SK-N-SH (cell line): Measurements from ENCODE around the gene BTNL8. TPM values are rescaled to one million over a fixed set of nuclear protein-coding genes. Genes with fewer than 3 reads are reported as not detected.

ENCODE experiments used
- CTCF ChIA-PET: fragments of 300-600, 350-600 bp; formaldehyde crosslinking; extraction: SDS; loops from one replicate; lab custom pipeline; 2021; lab: Yijun Ruan, JAX
- POLR2A ChIA-PET: fragments of 350-600 bp; sonication (Branson Sonifier 250); formaldehyde crosslinking; extraction: SDS; loops from one replicate; lab custom pipeline; 2020; ENCODE audit warnings: antibody characterized with exemption, inconsistent platforms; lab: Yijun Ruan, JAX
- DNase-seq: peaks from one replicate; pipeline ENCODE4 v3.0.0; 2012
- H2AFZ ChIP-seq: fragments of 200-600 bp; sonication (generic); 2 replicates; pipeline ENCODE4 v1.8.1; 2016; ENCODE audit warnings: antibody characterized with exemption, mild to moderate bottlenecking, low read depth
- H3F3A ChIP-seq: fragments of 200-600 bp; sonication (generic); replicated peaks from 2 replicates; pipeline ENCODE3; 2016; ENCODE audit warnings: antibody characterized with exemption, mild to moderate bottlenecking; ENCODE audit not compliant: insufficient read depth
- H3K27ac ChIP-seq, 2 experiments: fragments of 200-500 bp in 1 of 2; fragments of 200-600 bp in 1 of 2; sonication (Bioruptor generic) in 1 of 2; sonication (generic), shearing (Covaris generic) in 1 of 2; 2 replicates each; pipeline versions ENCODE4 v1.5.1 to v1.6.1; 2014 to 2016; ENCODE audit warnings: low read depth in 2 of 2, inconsistent platforms in 1 of 2, low read length in 1 of 2, mild to moderate bottlenecking in 1 of 2, mixed read lengths in 1 of 2
- H3K27me3 ChIP-seq: fragments of 200-600 bp; sonication (generic), shearing (Covaris generic); 2 replicates; pipeline ENCODE4 v1.6.1; 2016; ENCODE audit warnings: mixed run types; ENCODE audit not compliant: insufficient read depth
- H3K36me3 ChIP-seq, 2 experiments: fragments of 200-500 bp in 1 of 2; fragments of 200-600 bp in 1 of 2; sonication (Bioruptor generic) in 1 of 2; sonication (generic) in 1 of 2; replicated peaks in 1 of 2; 2 replicates each; pipeline versions ENCODE3 to v1.5.1; 2014 to 2016; ENCODE audit warnings: low read length in 1 of 2, mild to moderate bottlenecking in 1 of 2; ENCODE audit not compliant: insufficient read depth in 2 of 2, control insufficient read depth in 1 of 2
- H3K4me1 ChIP-seq, 2 experiments: fragments of 200-500 bp in 1 of 2; fragments of 200-600 bp in 1 of 2; sonication (Bioruptor generic) in 1 of 2; sonication (generic), shearing (Covaris generic) in 1 of 2; 2 replicates each; pipeline versions ENCODE4 v1.5.1 to v1.6.1; 2014 to 2016; ENCODE audit warnings: low read depth in 1 of 2, low read length in 1 of 2, mixed run types in 1 of 2; ENCODE audit not compliant: insufficient read depth in 2 of 2, control insufficient read depth in 1 of 2
- H3K4me2 ChIP-seq: fragments of 200-600 bp; sonication (generic), shearing (Covaris generic); 2 replicates; pipeline ENCODE4 v1.6.1; 2017; ENCODE audit warnings: mixed run types
- H3K4me3 ChIP-seq, 2 experiments: fragments of 200-500 bp in 1 of 2; fragments of 200-600 bp in 1 of 2; sonication (Bioruptor generic) in 1 of 2; sonication (generic), shearing (Covaris generic) in 1 of 2; 2 replicates each; pipeline versions ENCODE4 v1.5.1 to v1.8.1; 2014 to 2016; ENCODE audit warnings: low read depth in 2 of 2, inconsistent platforms in 1 of 2, low read length in 1 of 2, mild to moderate bottlenecking in 1 of 2, mixed read lengths in 1 of 2, moderate library complexity in 1 of 2
- H3K79me2 ChIP-seq: fragments of 200-600 bp; sonication (generic); 2 replicates; pipeline ENCODE4 v1.8.1; 2017; ENCODE audit warnings: mild to moderate bottlenecking; ENCODE audit not compliant: insufficient read depth
- H3K9ac ChIP-seq: fragments of 200-600 bp; sonication (generic); 2 replicates; pipeline ENCODE4 v1.6.1; 2017; ENCODE audit warnings: mixed run types
- H3K9me2 ChIP-seq: fragments of 200-600 bp; sonication (generic); 2 replicates; pipeline ENCODE4 v1.6.1; 2017; ENCODE audit warnings: mixed run types
- H3K9me3 ChIP-seq: fragments of 200-600 bp; sonication (generic); 2 replicates; pipeline ENCODE4 v1.6.1; 2017; ENCODE audit warnings: mixed run types, mild to moderate bottlenecking, moderate library complexity
- H4K20me1 ChIP-seq: fragments of 200-600 bp; sonication (generic); 2 replicates; pipeline ENCODE4 v1.6.1; 2017; ENCODE audit warnings: mild to moderate bottlenecking, mixed run types; ENCODE audit not compliant: insufficient read depth
- CHD2 ChIP-seq: fragments of 150-350 bp; IDR thresholded peaks from 2 replicates; pipeline ENCODE4 v1.6.1; 2018; ENCODE audit warnings: low read length; ENCODE audit not compliant: partially characterized antibody
- ELF1 ChIP-seq: IDR thresholded peaks from 2 replicates; pipeline ENCODE4 v1.4.0; 2012
- EP300 ChIP-seq, 2 experiments: IDR thresholded peaks; 2 replicates each; pipeline versions ENCODE4 v1.4.0 to v1.6.1; 2012; ENCODE audit warnings: borderline replicate concordance in 1 of 2, low read depth in 1 of 2, low read length in 1 of 2
- FOXJ3 ChIP-seq: sonication (generic); formaldehyde crosslinking; IDR thresholded peaks from 2 replicates; pipeline ENCODE4 v1.5.1; 2020; ENCODE audit warnings: mild to moderate bottlenecking, missing genetic modification reagents
- GABPA ChIP-seq: IDR thresholded peaks from 2 replicates; pipeline ENCODE4 v1.4.0; 2012; ENCODE audit warnings: low read depth, mild to moderate bottlenecking
- GATA2 ChIP-seq: sonication (generic); formaldehyde crosslinking; IDR thresholded peaks from 2 replicates; pipeline ENCODE4 v1.5.0; 2020; ENCODE audit warnings: mild to moderate bottlenecking, missing genetic modification reagents
- NFIC ChIP-seq: IDR thresholded peaks from 2 replicates; pipeline ENCODE4 v1.4.0; 2012; ENCODE audit warnings: borderline replicate concordance
- NRF1 ChIP-seq: IDR thresholded peaks from 2 replicates; pipeline ENCODE4 v1.6.1; 2012; ENCODE audit warnings: low read depth, mild to moderate bottlenecking, low read length
- RAD21 ChIP-seq: IDR thresholded peaks from 2 replicates; pipeline ENCODE4 v1.6.1; 2012; ENCODE audit warnings: mild to moderate bottlenecking, low read length
- RCOR1 ChIP-seq: fragments of 150-350 bp; IDR thresholded peaks from 2 replicates; pipeline ENCODE4 v1.6.1; 2017; ENCODE audit warnings: antibody characterized with exemption, low read length
- RXRA ChIP-seq: IDR thresholded peaks from 2 replicates; pipeline ENCODE4 v1.4.0; 2012; ENCODE audit warnings: low read depth, mild to moderate bottlenecking, borderline replicate concordance
- TAF1 ChIP-seq: IDR thresholded peaks from 2 replicates; pipeline ENCODE4 v1.6.1; 2012; ENCODE audit warnings: low read depth, mild to moderate bottlenecking, low read length, moderate library complexity, borderline replicate concordance
- TCF12 ChIP-seq: IDR thresholded peaks from 2 replicates; pipeline ENCODE4 v1.4.0; 2012
- TEAD4 ChIP-seq: IDR thresholded peaks from 2 replicates; pipeline ENCODE4 v1.4.0; 2012; ENCODE audit warnings: mild to moderate bottlenecking, borderline replicate concordance; ENCODE audit not compliant: insufficient read depth
- WGBS: methylation state at CpG from one replicate; pipeline ENCODE4 v1.1.6; 2017; ENCODE audit warnings: low lambda C conversion rate; 5-methylcytosine and 5-hydroxymethylcytosine counted together
- polyA plus RNA-seq, 3 experiments: library from polyadenylated mRNA; depleted of rRNA; stranded (reverse); fragments of >200 nt; gene quantifications; 2 replicates each; pipeline ENCODE4 v1.2.3, GENCODE V29; 2012
- TF ChIP-seq, protein P1 (sequence below): IDR thresholded peaks from 2 replicates; pipeline ENCODE4 v1.4.0; 2012; ENCODE audit warnings: low read depth, borderline replicate concordance
- TF ChIP-seq, protein P2 (sequence below): IDR thresholded peaks from 2 replicates; pipeline ENCODE4 v1.4.0; 2012; ENCODE audit warnings: low read depth
- TF ChIP-seq, protein P3 (sequence below): fragments of 200-600 bp; sonication (generic); IDR thresholded peaks from 2 replicates; pipeline ENCODE4 v1.6.1; 2017; ENCODE audit warnings: antibody characterized with exemption, mild to moderate bottlenecking, moderate library complexity
- TF ChIP-seq, protein P4 (sequence below): fragments of 150-350 bp; IDR thresholded peaks from 2 replicates; pipeline ENCODE4 v1.6.1; 2017; ENCODE audit warnings: antibody characterized with exemption, low read length, low read depth, borderline replicate concordance

Gene BTNL8
- polyA plus RNA-seq, 1 of the 3 experiments (the other 2 are of a cell fraction) = not detected

DNA sequence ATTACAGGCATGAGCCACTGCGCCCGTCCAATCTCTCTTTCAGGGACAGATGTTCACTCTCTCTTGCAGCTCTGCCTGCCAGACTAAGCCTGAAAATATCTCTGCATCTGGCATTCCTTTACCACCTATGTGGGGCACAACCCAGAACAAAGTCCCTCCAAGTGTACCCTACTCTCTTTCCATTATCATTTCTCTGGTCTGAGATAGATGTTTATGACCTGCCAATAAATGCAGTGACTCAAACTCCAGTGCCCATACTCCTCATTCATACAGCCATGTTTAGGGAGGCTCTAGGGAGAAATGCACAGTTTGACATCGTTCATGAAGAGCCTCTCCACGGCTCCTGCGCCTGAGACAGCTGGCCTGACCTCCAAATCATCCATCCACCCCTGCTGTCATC lies 89.6 kb downstream of the BTNL8 start, which contains the start of gene BTNL3:
BTNL3 (plus strand) TSS at position 255 of the 400 bp plus-strand sequence. CDS start 183 bp downstream, outside the sequence.
- H3K4me3 ChIP-seq = no peak within 1 kb of the TSS
- TF ChIP-seq NRF1 (no peak), TEAD4 (no peak), TAF1 (no peak), GABPA (no peak), CHD2 (no peak), TCF12 (no peak), EP300 (IDR thresholded peaks at IDR 0.05; ENCODE audit: borderline replicate concordance in 1 of 2, low read depth in 1 of 2, low read length in 1 of 2) (no peak), RCOR1 (no peak)
- TF ChIP-seq, protein P1, sequence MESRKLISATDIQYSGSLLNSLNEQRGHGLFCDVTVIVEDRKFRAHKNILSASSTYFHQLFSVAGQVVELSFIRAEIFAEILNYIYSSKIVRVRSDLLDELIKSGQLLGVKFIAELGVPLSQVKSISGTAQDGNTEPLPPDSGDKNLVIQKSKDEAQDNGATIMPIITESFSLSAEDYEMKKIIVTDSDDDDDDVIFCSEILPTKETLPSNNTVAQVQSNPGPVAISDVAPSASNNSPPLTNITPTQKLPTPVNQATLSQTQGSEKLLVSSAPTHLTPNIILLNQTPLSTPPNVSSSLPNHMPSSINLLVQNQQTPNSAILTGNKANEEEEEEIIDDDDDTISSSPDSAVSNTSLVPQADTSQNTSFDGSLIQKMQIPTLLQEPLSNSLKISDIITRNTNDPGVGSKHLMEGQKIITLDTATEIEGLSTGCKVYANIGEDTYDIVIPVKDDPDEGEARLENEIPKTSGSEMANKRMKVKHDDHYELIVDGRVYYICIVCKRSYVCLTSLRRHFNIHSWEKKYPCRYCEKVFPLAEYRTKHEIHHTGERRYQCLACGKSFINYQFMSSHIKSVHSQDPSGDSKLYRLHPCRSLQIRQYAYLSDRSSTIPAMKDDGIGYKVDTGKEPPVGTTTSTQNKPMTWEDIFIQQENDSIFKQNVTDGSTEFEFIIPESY = no peak
- TF ChIP-seq, protein P2, sequence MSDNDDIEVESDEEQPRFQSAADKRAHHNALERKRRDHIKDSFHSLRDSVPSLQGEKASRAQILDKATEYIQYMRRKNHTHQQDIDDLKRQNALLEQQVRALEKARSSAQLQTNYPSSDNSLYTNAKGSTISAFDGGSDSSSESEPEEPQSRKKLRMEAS = no peak
- TF ChIP-seq, all 33 proteins: peak for 0
- Histone ChIP-seq H3K36me3 (no peaks in the 10 kb centered on the region), H3K9me3 (no peaks in the 10 kb centered on the region), H3F3A (no peaks in the 10 kb centered on the region), H2AFZ (no peak within 1 kb of the TSS), H4K20me1 (no peaks in the 10 kb centered on the region), H3K9ac (no peak within 1 kb of the TSS), H3K4me2 (no peak within 1 kb of the TSS), H3K27ac (no peak within 1 kb of the TSS), H3K4me1 (no peaks in the 10 kb centered on the region), H3K9me2 (no peaks in the 10 kb centered on the region), H3K27me3 (no peaks in the 10 kb centered on the region), H3K79me2 (no peaks in the 10 kb centered on the region)
- no peak for DNase-seq
- POLR2A ChIA-PET = no interaction called here
- CTCF ChIA-PET = no interaction called here
- WGBS = 10% methylated on average over 5 of the region's 5 CpGs

DNA sequence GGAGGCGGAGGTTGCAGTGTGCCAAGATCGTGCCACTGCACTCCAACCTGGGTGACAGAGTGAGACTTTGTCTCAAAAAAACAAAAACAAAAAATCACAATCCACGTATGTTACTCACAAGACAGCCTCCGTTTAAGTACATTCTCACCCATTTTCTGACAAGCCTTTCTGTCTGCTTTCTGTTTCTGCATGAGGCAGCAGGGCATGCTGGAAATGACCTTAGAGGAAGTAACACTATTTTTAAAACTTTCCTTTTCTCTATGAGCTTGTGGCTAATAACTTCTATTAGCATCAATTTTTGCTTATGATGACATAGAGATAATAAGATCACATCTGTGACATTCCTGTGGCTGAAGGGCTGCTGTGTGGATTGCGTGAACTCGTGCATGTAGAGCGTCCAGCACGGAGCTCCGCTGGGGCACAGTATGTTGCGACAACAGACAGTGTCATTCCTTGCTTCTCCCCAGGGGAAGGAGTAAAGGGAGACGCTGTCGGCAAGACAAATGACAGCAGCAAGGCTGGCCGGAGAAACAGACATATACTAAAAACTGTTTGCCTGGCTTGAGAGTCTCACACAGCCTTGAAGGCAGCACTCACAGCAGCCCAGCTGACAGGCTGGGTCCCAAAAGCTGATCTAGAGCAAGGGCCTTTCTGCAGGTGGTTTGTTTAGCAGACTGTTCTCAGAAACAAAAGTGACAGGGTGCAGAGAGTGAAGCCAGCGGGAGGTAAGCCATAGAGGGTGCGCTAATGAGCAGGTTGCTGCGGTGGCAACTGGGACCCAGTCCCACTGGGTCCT lies 91.3 kb downstream of the BTNL8 start:
- TF ChIP-seq RCOR1 (no peak), EP300 (IDR thresholded peaks at IDR 0.05; ENCODE audit: borderline replicate concordance in 1 of 2, low read depth in 1 of 2, low read length in 1 of 2) (no peak), NFIC (no peak), RAD21 (no peak), NRF1 (no peak), FOXJ3 (CRISPR knock-in tag) (no peak), ELF1 (no peak), GATA2 (CRISPR knock-in tag) (no peak), RXRA (no peak)
- TF ChIP-seq, protein P3, sequence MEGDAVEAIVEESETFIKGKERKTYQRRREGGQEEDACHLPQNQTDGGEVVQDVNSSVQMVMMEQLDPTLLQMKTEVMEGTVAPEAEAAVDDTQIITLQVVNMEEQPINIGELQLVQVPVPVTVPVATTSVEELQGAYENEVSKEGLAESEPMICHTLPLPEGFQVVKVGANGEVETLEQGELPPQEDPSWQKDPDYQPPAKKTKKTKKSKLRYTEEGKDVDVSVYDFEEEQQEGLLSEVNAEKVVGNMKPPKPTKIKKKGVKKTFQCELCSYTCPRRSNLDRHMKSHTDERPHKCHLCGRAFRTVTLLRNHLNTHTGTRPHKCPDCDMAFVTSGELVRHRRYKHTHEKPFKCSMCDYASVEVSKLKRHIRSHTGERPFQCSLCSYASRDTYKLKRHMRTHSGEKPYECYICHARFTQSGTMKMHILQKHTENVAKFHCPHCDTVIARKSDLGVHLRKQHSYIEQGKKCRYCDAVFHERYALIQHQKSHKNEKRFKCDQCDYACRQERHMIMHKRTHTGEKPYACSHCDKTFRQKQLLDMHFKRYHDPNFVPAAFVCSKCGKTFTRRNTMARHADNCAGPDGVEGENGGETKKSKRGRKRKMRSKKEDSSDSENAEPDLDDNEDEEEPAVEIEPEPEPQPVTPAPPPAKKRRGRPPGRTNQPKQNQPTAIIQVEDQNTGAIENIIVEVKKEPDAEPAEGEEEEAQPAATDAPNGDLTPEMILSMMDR = no peak
- TF ChIP-seq, protein P4, sequence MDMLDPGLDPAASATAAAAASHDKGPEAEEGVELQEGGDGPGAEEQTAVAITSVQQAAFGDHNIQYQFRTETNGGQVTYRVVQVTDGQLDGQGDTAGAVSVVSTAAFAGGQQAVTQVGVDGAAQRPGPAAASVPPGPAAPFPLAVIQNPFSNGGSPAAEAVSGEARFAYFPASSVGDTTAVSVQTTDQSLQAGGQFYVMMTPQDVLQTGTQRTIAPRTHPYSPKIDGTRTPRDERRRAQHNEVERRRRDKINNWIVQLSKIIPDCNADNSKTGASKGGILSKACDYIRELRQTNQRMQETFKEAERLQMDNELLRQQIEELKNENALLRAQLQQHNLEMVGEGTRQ = no peak
- Histone ChIP-seq H3K36me3 (no peaks in the 10 kb centered on the region), H3K9me2 (no peaks in the 10 kb centered on the region), H3K4me1 (no peaks in the 10 kb centered on the region), H3K4me2 (peak overlapping the region; percentile 11; the same call in 1 of the 2 replicates), H3K4me3 (no peak overlapping the region), H3F3A (no peaks in the 10 kb centered on the region), H3K27ac (no peak overlapping the region), H3K79me2 (no peaks in the 10 kb centered on the region), H3K9me3 (no peaks in the 10 kb centered on the region), H3K9ac (no peak overlapping the region), H3K27me3 (no peaks in the 10 kb centered on the region), H4K20me1 (no peaks in the 10 kb centered on the region), H2AFZ (no peak overlapping the region)
- no peak for DNase-seq
- WGBS = 20% methylated on average over 13 of the region's 16 CpGs
- POLR2A ChIA-PET = no interaction called here
- CTCF ChIA-PET = no interaction called here
